K562 (cell line): ENCODE measurements around the gene ALDOB. TPM values are rescaled to one million over a fixed set of nuclear protein-coding genes. Genes with fewer than 3 reads are reported as not detected.

Experiments used
- polyA plus RNA-seq, 8 experiments: library from polyadenylated mRNA; depleted of rRNA in 4 of 8; stranded (reverse) in 5 of 8; unstranded in 3 of 8; fragments of >200 nt; fragmentation: Nextera tagmentation in 2 of 8; fragmentation: Illumina TruSeq in 1 of 8; extraction: Ambion mirVana in 2 of 8; extraction: Trizol in 1 of 8; gene quantifications; 2 replicates each; pipeline versions ENCODE4 v1.2.1 to v1.2.3, GENCODE V29; 2011 to 2014; ENCODE audit warnings: inconsistent platforms in 1 of 8, missing spikeins in 1 of 8
- small RNA-seq: library from RNA; depleted of rRNA; stranded (forward); fragments of <200 nt; gene quantifications from one replicate; pipeline ENCODE3, GENCODE V24; 2014
- total RNA-seq, 7 experiments: library from RNA; depleted of rRNA in 6 of 7; stranded (reverse); fragments of >200 nt in 6 of 7; fragmentation: Illumina TruSeq in 2 of 7; extraction: Trizol in 2 of 7; gene quantifications; 2 replicates each; pipeline versions ENCODE4 v1.2.1 to v1.2.3, GENCODE V29; 2011 to 2021; ENCODE audit warnings: low replicate concordance in 1 of 7

The ALDOB gene
- total and polyA plus RNA-seq, 9 of the 15 experiments (the other 6 are each of a cell fraction or from before 2014, with no cell fraction given) = 0.80 TPM; not detected in 8

Small RNA genes within 50 kb of the gene (small RNA-seq; reads per million reads assigned to genes)
- not detected for gene AL353621.2

Other genes with a start within 250 kb of the ALDOB start
- gene BAAT, start 50.8 kb downstream of the ALDOB start, total RNA-seq (2014; rRNA removed) = 0.24 and 0.32 TPM in 2 replicates
- gene BAAT, start 50.8 kb downstream of the ALDOB start, total RNA-seq (2014; rRNA removed; fragmentation: Illumina TruSeq; extraction: Trizol) = 0.26 and 0.40 TPM in 2 replicates
- gene BAAT, start 50.8 kb downstream of the ALDOB start, total RNA-seq (2015; rRNA removed; fragmentation: Illumina TruSeq; extraction: Trizol) = 0.25 and 0.26 TPM in 2 replicates
- gene BAAT, start 50.8 kb downstream of the ALDOB start, total RNA-seq (2021) = 0.27 and 0.36 TPM in 2 replicates
- 0.17 and 0.23 TPM in 2 replicates for gene BAAT, start 50.8 kb downstream of the ALDOB start, polyA plus RNA-seq (2011; rRNA removed)
- 0.25 and 0.33 TPM in 2 replicates for gene BAAT, start 50.8 kb downstream of the ALDOB start, polyA plus RNA-seq (2014; fragmentation: Illumina TruSeq; extraction: Trizol)
- under 1 TPM; 0.53 to 0.76 TPM for gene BAAT, start 50.8 kb downstream of the ALDOB start, polyA plus RNA-seq (2014; fragmentation: Nextera tagmentation; extraction: Ambion mirVana)
- gene BAAT, start 50.8 kb downstream of the ALDOB start, polyA plus RNA-seq (2014; rRNA removed) = 0.28 and 0.88 TPM in 2 replicates
- 17.5 and 21.8 TPM in 2 replicates for gene MRPL50, start 37.2 kb downstream of the ALDOB start, total RNA-seq (2014; rRNA removed)
- 37.5 and 42.5 TPM in 2 replicates for gene MRPL50, start 37.2 kb downstream of the ALDOB start, total RNA-seq (2014; rRNA removed; fragmentation: Illumina TruSeq; extraction: Trizol)
- gene MRPL50, start 37.2 kb downstream of the ALDOB start, total RNA-seq (2015; rRNA removed; fragmentation: Illumina TruSeq; extraction: Trizol) = 34.0 and 37.4 TPM in 2 replicates
- 19.7 and 21.9 TPM in 2 replicates for gene MRPL50, start 37.2 kb downstream of the ALDOB start, total RNA-seq (2021)
- gene MRPL50, start 37.2 kb downstream of the ALDOB start, polyA plus RNA-seq (2011; rRNA removed) = 34.4 and 46.7 TPM in 2 replicates
- gene MRPL50, start 37.2 kb downstream of the ALDOB start, polyA plus RNA-seq (2014; fragmentation: Illumina TruSeq; extraction: Trizol) = 31.9 and 36.9 TPM in 2 replicates
- gene MRPL50, start 37.2 kb downstream of the ALDOB start, polyA plus RNA-seq (2014; fragmentation: Nextera tagmentation; extraction: Ambion mirVana) = 100 to 1,000 TPM in 1 of 2 experiments, 10 to 100 TPM in 1; 80.1 to 107 TPM
- gene MRPL50, start 37.2 kb downstream of the ALDOB start, polyA plus RNA-seq (2014; rRNA removed) = 20.4 and 26.8 TPM in 2 replicates
- gene ZNF189, start 36.9 kb downstream of the ALDOB start, total RNA-seq (2014; rRNA removed) = 6.1 and 6.3 TPM in 2 replicates
- 12.8 and 13.7 TPM in 2 replicates for gene ZNF189, start 36.9 kb downstream of the ALDOB start, total RNA-seq (2014; rRNA removed; fragmentation: Illumina TruSeq; extraction: Trizol)
- gene ZNF189, start 36.9 kb downstream of the ALDOB start, total RNA-seq (2015; rRNA removed; fragmentation: Illumina TruSeq; extraction: Trizol) = 15.3 and 15.6 TPM in 2 replicates
- 7.4 and 8.5 TPM in 2 replicates for gene ZNF189, start 36.9 kb downstream of the ALDOB start, total RNA-seq (2021)
- gene ZNF189, start 36.9 kb downstream of the ALDOB start, polyA plus RNA-seq (2011; rRNA removed) = 4.7 and 6.0 TPM in 2 replicates
- gene ZNF189, start 36.9 kb downstream of the ALDOB start, polyA plus RNA-seq (2014; fragmentation: Illumina TruSeq; extraction: Trizol) = 9.0 and 10.7 TPM in 2 replicates
- gene ZNF189, start 36.9 kb downstream of the ALDOB start, polyA plus RNA-seq (2014; fragmentation: Nextera tagmentation; extraction: Ambion mirVana) = 1 to 10 TPM; 2.4 to 3.5 TPM
- gene ZNF189, start 36.9 kb downstream of the ALDOB start, polyA plus RNA-seq (2014; rRNA removed) = 6.4 TPM in 2 replicates
- gene RNF20, start 98.1 kb upstream of the ALDOB start, total RNA-seq (2014; rRNA removed) = 12.7 and 13.9 TPM in 2 replicates
- gene RNF20, start 98.1 kb upstream of the ALDOB start, total RNA-seq (2014; rRNA removed; fragmentation: Illumina TruSeq; extraction: Trizol) = 22.9 and 30.4 TPM in 2 replicates
- gene RNF20, start 98.1 kb upstream of the ALDOB start, total RNA-seq (2015; rRNA removed; fragmentation: Illumina TruSeq; extraction: Trizol) = 24.3 and 25.0 TPM in 2 replicates
- 21.2 and 23.3 TPM in 2 replicates for gene RNF20, start 98.1 kb upstream of the ALDOB start, total RNA-seq (2021)
- gene RNF20, start 98.1 kb upstream of the ALDOB start, polyA plus RNA-seq (2011; rRNA removed) = 14.2 and 22.5 TPM in 2 replicates
- gene RNF20, start 98.1 kb upstream of the ALDOB start, polyA plus RNA-seq (2014; fragmentation: Illumina TruSeq; extraction: Trizol) = 19.4 and 22.1 TPM in 2 replicates
- gene RNF20, start 98.1 kb upstream of the ALDOB start, polyA plus RNA-seq (2014; fragmentation: Nextera tagmentation; extraction: Ambion mirVana) = 10 to 100 TPM in 1 of 2 experiments, 1 to 10 TPM in 1; 5.5 to 11.2 TPM
- 15.0 and 18.0 TPM in 2 replicates for gene RNF20, start 98.1 kb upstream of the ALDOB start, polyA plus RNA-seq (2014; rRNA removed)
- gene PPP3R2, start 159.2 kb upstream of the ALDOB start, total RNA-seq (2014; rRNA removed) = not detected in 2 replicates
- gene PPP3R2, start 159.2 kb upstream of the ALDOB start, total RNA-seq (2014; rRNA removed; fragmentation: Illumina TruSeq; extraction: Trizol) = not detected in 2 replicates
- gene PPP3R2, start 159.2 kb upstream of the ALDOB start, total RNA-seq (2015; rRNA removed; fragmentation: Illumina TruSeq; extraction: Trizol) = not detected in 2 replicates
- not detected in 2 replicates for gene PPP3R2, start 159.2 kb upstream of the ALDOB start, total RNA-seq (2021)
- not detected in 2 replicates for gene PPP3R2, start 159.2 kb upstream of the ALDOB start, polyA plus RNA-seq (2011; rRNA removed)
- not detected in 2 replicates for gene PPP3R2, start 159.2 kb upstream of the ALDOB start, polyA plus RNA-seq (2014; fragmentation: Illumina TruSeq; extraction: Trizol)
- gene PPP3R2, start 159.2 kb upstream of the ALDOB start, polyA plus RNA-seq (2014; fragmentation: Nextera tagmentation; extraction: Ambion mirVana) = not detected
- not detected in 2 replicates for gene PPP3R2, start 159.2 kb upstream of the ALDOB start, polyA plus RNA-seq (2014; rRNA removed)